Right ventricle myocardium inferior (tissue), 1 donor: ENCODE measurements around the gene ADK. TPM values are rescaled to one million over a fixed set of nuclear protein-coding genes. Genes with fewer than 3 reads are reported as not detected.

Experiments used
- ATAC-seq: fragments of 200-7000 bp; cut with Tn5 transposase; one replicate; pipeline ENCODE4 v1.9.1; 2020; ENCODE audit warnings: mild to moderate bottlenecking, moderate library complexity
- DNase-seq: peaks from one replicate; pipeline ENCODE4 v3.0.0; 2021; ENCODE audit errors: missing footprints
- intact Hi-C: fragments of 100-400 bp; cut with DNase I; formaldehyde crosslinking; loops from one replicate; pipeline ENCODE4 v1.11.0; 2022
- total RNA-seq: library from RNA; stranded (reverse); fragmentation: NEBNext Ultra II Directional; extraction: Animal tissue kit (Norgen Biotek cat#: 25700); gene quantifications from one replicate; pipeline ENCODE4 v1.2.1, GENCODE V29; 2021
- donor health status: DM: no; HTN: yes; CAD: no; lungs with severe emphysema.

The ADK gene
- total RNA-seq, 1 donor from 2014 or later = 41.4 TPM

DNA sequence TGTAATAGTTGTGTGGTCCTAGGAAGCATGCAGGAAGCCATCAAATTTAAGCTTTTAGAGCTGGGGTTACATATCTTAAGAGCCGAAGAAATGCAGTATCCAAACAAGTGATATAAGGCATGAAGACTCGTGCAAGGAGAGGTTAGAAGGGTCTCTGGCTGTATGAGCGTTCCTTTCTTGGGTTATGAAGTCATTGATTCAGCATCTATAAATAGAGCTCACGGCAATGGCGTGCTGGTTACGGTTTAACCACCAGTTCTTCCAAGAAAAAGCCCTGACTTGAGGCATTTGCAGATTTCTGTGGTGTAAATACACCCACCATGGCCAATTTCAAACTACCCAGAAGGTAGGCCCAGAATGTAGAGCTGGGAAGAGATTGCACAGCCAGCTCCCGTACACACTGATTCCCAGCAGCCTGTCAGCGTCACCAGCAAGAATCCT lies 603.4 kb downstream of the ADK start:
- intact Hi-C loops = no loop called here
- ATAC-seq = no peak
- no peak for DNase-seq

DNA sequence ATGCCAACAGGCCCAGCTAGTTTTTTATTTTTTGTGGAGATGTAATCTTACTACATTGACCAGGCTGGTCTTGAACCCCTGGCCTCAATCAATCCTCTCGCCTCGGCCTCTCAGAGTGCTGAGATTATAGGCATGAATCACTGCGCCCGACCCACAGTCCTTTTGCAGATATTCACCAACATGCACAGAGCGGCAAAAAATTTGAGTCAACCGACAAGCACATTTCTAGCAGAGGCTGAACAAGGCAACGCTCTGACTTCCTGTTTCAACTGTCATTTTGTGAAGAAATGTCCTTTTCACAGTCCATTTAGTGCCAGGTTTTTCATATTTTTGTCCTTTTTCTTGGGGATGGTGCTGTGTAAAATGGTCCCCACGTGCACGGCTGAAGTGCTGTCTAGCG lies 604.3 kb downstream of the ADK start:
- ATAC-seq = no peak
- intact Hi-C loops = no loop called here

More for the DNA sequence above, 604.3 kb downstream of the ADK start:
- no peak for DNase-seq

Other genes starting within 250 kb of the ADK start
- 8.5 TPM for gene PLAU, start 240.1 kb upstream of the ADK start, total RNA-seq
- gene VCL, start 153.1 kb upstream of the ADK start, total RNA-seq = 237 TPM
- gene AP3M1, start 393 bp upstream of the ADK start, total RNA-seq = 28.0 TPM